Mammary epithelial cell (primary cell): Measurements from ENCODE around the gene HIVEP3.

Experiments
- EZH2 ChIP-seq: IDR thresholded peaks from 2 replicates; pipeline ENCODE4 v1.6.1; 2012; ENCODE audit warnings: low read length, inconsistent platforms, borderline replicate concordance
- TF ChIP-seq, protein P1 (sequence below), 2 donors: IDR thresholded peaks in 1 of 2; conservative IDR thresholded peaks in 1 of 2; 2 replicates each; pipeline ENCODE4 v1.5.1; 2011 to 2012; ENCODE audit warnings: inconsistent platforms in 2 of 2, low read length in 2 of 2, mild to moderate bottlenecking in 2 of 2, control low read depth in 1 of 2, low read depth in 1 of 2; ENCODE audit not compliant: insufficient read depth in 1 of 2; ENCODE audit errors: extremely low read depth in 1 of 2

DNA sequence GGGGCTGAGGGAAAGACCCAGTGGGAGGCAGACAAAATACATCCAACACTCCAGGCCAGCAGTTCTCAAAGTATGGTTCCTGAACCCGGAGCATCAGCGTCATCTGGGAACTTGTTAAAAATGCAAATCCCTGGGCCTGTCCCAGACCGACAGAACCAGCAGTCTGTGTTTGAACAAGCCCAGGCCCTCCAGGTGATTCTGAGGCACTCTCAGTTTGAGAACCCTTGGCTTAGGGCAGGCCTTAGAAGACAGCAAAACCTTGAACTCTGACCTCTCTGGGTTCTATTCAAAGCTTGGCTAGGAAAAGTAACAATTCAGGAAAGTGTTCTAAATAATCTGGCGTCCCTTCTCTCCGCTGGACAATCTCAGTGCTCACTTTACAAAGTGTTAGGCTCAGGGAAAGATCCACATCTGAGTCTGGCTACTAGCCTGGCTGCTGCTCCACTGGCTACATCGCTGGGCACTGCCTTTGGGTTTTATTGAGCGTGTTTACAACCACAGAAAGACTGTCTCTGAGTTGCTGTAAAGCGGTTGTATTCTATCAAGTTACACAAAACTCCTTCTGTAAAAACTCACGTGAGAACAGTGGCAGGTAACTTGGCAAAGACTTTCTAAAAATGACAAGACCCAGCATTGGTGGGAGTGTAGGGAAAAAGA lies 166.1 kb downstream of the HIVEP3 start:
- TF ChIP-seq, protein P1, sequence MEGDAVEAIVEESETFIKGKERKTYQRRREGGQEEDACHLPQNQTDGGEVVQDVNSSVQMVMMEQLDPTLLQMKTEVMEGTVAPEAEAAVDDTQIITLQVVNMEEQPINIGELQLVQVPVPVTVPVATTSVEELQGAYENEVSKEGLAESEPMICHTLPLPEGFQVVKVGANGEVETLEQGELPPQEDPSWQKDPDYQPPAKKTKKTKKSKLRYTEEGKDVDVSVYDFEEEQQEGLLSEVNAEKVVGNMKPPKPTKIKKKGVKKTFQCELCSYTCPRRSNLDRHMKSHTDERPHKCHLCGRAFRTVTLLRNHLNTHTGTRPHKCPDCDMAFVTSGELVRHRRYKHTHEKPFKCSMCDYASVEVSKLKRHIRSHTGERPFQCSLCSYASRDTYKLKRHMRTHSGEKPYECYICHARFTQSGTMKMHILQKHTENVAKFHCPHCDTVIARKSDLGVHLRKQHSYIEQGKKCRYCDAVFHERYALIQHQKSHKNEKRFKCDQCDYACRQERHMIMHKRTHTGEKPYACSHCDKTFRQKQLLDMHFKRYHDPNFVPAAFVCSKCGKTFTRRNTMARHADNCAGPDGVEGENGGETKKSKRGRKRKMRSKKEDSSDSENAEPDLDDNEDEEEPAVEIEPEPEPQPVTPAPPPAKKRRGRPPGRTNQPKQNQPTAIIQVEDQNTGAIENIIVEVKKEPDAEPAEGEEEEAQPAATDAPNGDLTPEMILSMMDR (conservative IDR thresholded peaks at IDR 0.05 in 1 of 2, IDR thresholded peaks at IDR 0.05 in 1 of 2; ENCODE audit: extremely low read depth in 1 of 2, insufficient read depth in 1 of 2, low read depth in 1 of 2, low read length in 2 of 2), result no peak
- no peak for TF ChIP-seq EZH2
